Liver (tissue), 9 donors: ENCODE results near the gene TRAK1. TPM values are rescaled to one million over a fixed set of nuclear protein-coding genes. Genes with fewer than 3 reads are reported as not detected.

Source experiments
- DNase-seq: peaks from one replicate; pipeline ENCODE4 v3.0.0-alpha.2; 2017; ENCODE audit warnings: low spot score
- H3K27ac ChIP-seq, 2 donors: one replicate each; pipeline ENCODE4 v1.7.0; 2013; ENCODE audit warnings: inconsistent platforms in 2 of 2, low read length in 2 of 2, control low read depth in 1 of 2, low read depth in 1 of 2, mild to moderate bottlenecking in 1 of 2
- H3K27me3 ChIP-seq, 4 donors: one replicate each; pipeline versions ENCODE4 v1.6.1 to v1.7.0; 2013; ENCODE audit warnings: low read length in 3 of 4, inconsistent platforms in 1 of 4, mild to moderate bottlenecking in 1 of 4, moderate library complexity in 1 of 4; ENCODE audit not compliant: control insufficient read depth in 4 of 4, insufficient read depth in 4 of 4
- H3K36me3 ChIP-seq, 4 donors: one replicate each; pipeline versions ENCODE4 v1.6.1 to v1.7.0; 2013; ENCODE audit warnings: low read length in 3 of 4, mild to moderate bottlenecking in 3 of 4, low read depth in 1 of 4, moderate library complexity in 1 of 4; ENCODE audit not compliant: control insufficient read depth in 4 of 4, insufficient read depth in 3 of 4
- H3K4me1 ChIP-seq, 4 donors: one replicate each; pipeline versions ENCODE4 v1.6.1 to v1.7.0; 2013; ENCODE audit warnings: low read length in 3 of 4, mild to moderate bottlenecking in 3 of 4, moderate library complexity in 1 of 4; ENCODE audit not compliant: control insufficient read depth in 4 of 4, insufficient read depth in 4 of 4
- H3K4me3 ChIP-seq, 3 donors: one replicate each; pipeline versions ENCODE4 v1.6.1 to v1.7.0; 2013; ENCODE audit warnings: low read length in 3 of 3, control low read depth in 1 of 3, low read depth in 1 of 3, mild to moderate bottlenecking in 1 of 3
- H3K9ac ChIP-seq, 2 donors: one replicate each; pipeline ENCODE4 v1.7.0; 2013; ENCODE audit warnings: low read length in 2 of 2, mild to moderate bottlenecking in 2 of 2, moderate library complexity in 2 of 2, control low read depth in 1 of 2, low read depth in 1 of 2
- H3K9me3 ChIP-seq, 4 donors: one replicate each; pipeline versions ENCODE4 v1.6.1 to v1.7.0; 2013; ENCODE audit warnings: low read length in 3 of 4; ENCODE audit not compliant: control insufficient read depth in 4 of 4
- CTCF ChIP-seq: fragments of 150-350 bp; IDR thresholded peaks from 2 replicates; pipeline ENCODE4 v1.5.1; 2017; ENCODE audit warnings: improper control_type of control experiment, low read depth, low read length; ENCODE audit not compliant: missing input control
- EGR1 ChIP-seq, 2 donors: IDR thresholded peaks; 2 replicates each; pipeline ENCODE4 v1.6.1; 2016 to 2018; ENCODE audit warnings: antibody characterized with exemption in 2 of 2, low read depth in 2 of 2
- FOXA1 ChIP-seq: IDR thresholded peaks from 2 replicates; pipeline ENCODE4 v1.6.1; 2016; ENCODE audit warnings: antibody characterized with exemption
- GABPA ChIP-seq, 2 donors: IDR thresholded peaks in 1 of 2; conservative IDR thresholded peaks in 1 of 2; 2 replicates each; pipeline ENCODE4 v1.6.1; 2016; ENCODE audit warnings: antibody characterized with exemption in 2 of 2, mild to moderate bottlenecking in 1 of 2, moderate library complexity in 1 of 2
- HNF4A ChIP-seq, 2 donors: conservative IDR thresholded peaks; 2 replicates each; pipeline ENCODE4 v1.6.1; 2016; ENCODE audit warnings: antibody characterized with exemption in 2 of 2, mild to moderate bottlenecking in 2 of 2
- HNF4G ChIP-seq: IDR thresholded peaks from 2 replicates; pipeline ENCODE4 v1.6.1; 2016; ENCODE audit warnings: antibody characterized with exemption
- RAD21 ChIP-seq, 2 donors: IDR thresholded peaks; 2 replicates each; pipeline ENCODE4 v1.6.1; 2016; ENCODE audit warnings: antibody characterized with exemption in 2 of 2, mild to moderate bottlenecking in 2 of 2
- RXRA ChIP-seq, 2 donors: IDR thresholded peaks; 2 replicates each; pipeline ENCODE4 v1.6.1; 2017 to 2018; ENCODE audit warnings: antibody characterized with exemption in 2 of 2, mild to moderate bottlenecking in 1 of 2
- SP1 ChIP-seq: IDR thresholded peaks from 2 replicates; pipeline ENCODE4 v1.6.1; 2018; ENCODE audit warnings: antibody characterized with exemption, mild to moderate bottlenecking
- WGBS: extraction: QIAGEN DNeasy Blood & Tissue Kit; methylation state at CpG from one replicate; pipeline ENCODE4 v1.1.7; 2013; 5-methylcytosine and 5-hydroxymethylcytosine counted together
- polyA plus RNA-seq, 2 donors: library from polyadenylated mRNA; stranded (reverse) in 1 of 2; unstranded in 1 of 2; fragments of 200-250 nt in 1 of 2; fragments of >200 nt in 1 of 2; fragmentation: Nextera tagmentation in 1 of 2; extraction: Ambion mirVana in 1 of 2; gene quantifications; one replicate each; pipeline versions ENCODE4 v1.2.1 to v1.2.3, GENCODE V29; 2013 to 2015
- total RNA-seq, 2 donors: library from RNA; depleted of rRNA; stranded (reverse); fragments of >200 nt; gene quantifications; one replicate each; pipeline ENCODE4 v1.2.3, GENCODE V29; 2014
- TF ChIP-seq, protein P1 (sequence below): IDR thresholded peaks from 2 replicates; pipeline ENCODE4 v1.6.1; 2016; ENCODE audit warnings: antibody characterized with exemption, mild to moderate bottlenecking
- TF ChIP-seq, protein P2 (sequence below): IDR thresholded peaks from 2 replicates; pipeline ENCODE4 v1.6.1; 2016; ENCODE audit warnings: antibody characterized with exemption
- donor health status: healthy.
- donor health status: healthy.
- donor health status: healthy.
- donor health status: healthy.
- donor health status: healthy.

Gene TRAK1
- total and polyA plus RNA-seq, 4 donors = 3.4 to 21.7 (median 8.6) TPM

GRCh38 chr3:42077785-42078184 lies 13.4 kb upstream of the TRAK1 start (continued):
- TF ChIP-seq, protein P1, sequence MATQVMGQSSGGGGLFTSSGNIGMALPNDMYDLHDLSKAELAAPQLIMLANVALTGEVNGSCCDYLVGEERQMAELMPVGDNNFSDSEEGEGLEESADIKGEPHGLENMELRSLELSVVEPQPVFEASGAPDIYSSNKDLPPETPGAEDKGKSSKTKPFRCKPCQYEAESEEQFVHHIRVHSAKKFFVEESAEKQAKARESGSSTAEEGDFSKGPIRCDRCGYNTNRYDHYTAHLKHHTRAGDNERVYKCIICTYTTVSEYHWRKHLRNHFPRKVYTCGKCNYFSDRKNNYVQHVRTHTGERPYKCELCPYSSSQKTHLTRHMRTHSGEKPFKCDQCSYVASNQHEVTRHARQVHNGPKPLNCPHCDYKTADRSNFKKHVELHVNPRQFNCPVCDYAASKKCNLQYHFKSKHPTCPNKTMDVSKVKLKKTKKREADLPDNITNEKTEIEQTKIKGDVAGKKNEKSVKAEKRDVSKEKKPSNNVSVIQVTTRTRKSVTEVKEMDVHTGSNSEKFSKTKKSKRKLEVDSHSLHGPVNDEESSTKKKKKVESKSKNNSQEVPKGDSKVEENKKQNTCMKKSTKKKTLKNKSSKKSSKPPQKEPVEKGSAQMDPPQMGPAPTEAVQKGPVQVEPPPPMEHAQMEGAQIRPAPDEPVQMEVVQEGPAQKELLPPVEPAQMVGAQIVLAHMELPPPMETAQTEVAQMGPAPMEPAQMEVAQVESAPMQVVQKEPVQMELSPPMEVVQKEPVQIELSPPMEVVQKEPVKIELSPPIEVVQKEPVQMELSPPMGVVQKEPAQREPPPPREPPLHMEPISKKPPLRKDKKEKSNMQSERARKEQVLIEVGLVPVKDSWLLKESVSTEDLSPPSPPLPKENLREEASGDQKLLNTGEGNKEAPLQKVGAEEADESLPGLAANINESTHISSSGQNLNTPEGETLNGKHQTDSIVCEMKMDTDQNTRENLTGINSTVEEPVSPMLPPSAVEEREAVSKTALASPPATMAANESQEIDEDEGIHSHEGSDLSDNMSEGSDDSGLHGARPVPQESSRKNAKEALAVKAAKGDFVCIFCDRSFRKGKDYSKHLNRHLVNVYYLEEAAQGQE = no peak
- TF ChIP-seq RAD21 (IDR thresholded peaks at IDR 0.05) (no peak), HNF4G (no peak)

DNA sequence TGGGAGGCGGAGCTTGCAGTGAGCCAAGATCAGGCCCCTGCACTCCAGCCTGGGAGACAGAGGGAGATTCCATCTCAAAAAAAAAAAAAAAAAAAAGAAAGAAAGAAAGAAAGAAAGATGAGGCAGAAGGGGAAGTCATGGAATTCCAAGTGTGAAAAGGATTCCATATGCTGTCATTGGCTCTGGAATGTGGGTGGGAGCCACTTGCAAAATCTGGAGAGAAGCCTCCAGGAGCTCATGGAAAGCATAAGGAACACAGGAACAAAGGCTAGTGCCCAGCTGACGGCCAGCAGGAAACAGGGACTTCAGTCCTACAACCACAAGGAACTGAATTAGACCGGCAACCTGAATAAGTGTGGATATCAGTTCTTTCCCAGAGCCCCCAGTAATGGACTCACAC lies 12.5 kb upstream of the TRAK1 start:
- H3K4me3 ChIP-seq = no peak overlapping the region
- no peaks in the 10 kb centered on the region for H3K27me3 ChIP-seq
- peak overlapping the region in 1 of 2 donors; percentile 93 for H3K27ac ChIP-seq
- no peak for DNase-seq
- H3K9me3 ChIP-seq = no peaks in the 10 kb centered on the region
- TF ChIP-seq, protein P1 = no peak
- TF ChIP-seq, protein P2, sequence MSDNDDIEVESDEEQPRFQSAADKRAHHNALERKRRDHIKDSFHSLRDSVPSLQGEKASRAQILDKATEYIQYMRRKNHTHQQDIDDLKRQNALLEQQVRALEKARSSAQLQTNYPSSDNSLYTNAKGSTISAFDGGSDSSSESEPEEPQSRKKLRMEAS = no peak
- TF ChIP-seq EGR1 (IDR thresholded peaks at IDR 0.05; ENCODE audit: low read depth in 2 of 2) (no peak), CTCF (no peak), SP1 (no peak), GABPA (IDR thresholded peaks at IDR 0.05 in 1 of 2, conservative IDR thresholded peaks at IDR 0.05 in 1 of 2) (no peak), RXRA (IDR thresholded peaks at IDR 0.05) (no peak), HNF4A (conservative IDR thresholded peaks at IDR 0.05) (no peak), FOXA1 (no peak), RAD21 (IDR thresholded peaks at IDR 0.05) (no peak)
- H3K4me1 ChIP-seq = peaks cover 6 to 16% (median 12%) of the 10 kb centered on the region in 4 donors
- no peak overlapping the region for H3K9ac ChIP-seq
- H3K36me3 ChIP-seq = no peaks in the 10 kb centered on the region
- WGBS = 94% methylated on average over 3 of the region's 3 CpGs
